Measurements from ENCODE around the gene RPA3.

DNA sequence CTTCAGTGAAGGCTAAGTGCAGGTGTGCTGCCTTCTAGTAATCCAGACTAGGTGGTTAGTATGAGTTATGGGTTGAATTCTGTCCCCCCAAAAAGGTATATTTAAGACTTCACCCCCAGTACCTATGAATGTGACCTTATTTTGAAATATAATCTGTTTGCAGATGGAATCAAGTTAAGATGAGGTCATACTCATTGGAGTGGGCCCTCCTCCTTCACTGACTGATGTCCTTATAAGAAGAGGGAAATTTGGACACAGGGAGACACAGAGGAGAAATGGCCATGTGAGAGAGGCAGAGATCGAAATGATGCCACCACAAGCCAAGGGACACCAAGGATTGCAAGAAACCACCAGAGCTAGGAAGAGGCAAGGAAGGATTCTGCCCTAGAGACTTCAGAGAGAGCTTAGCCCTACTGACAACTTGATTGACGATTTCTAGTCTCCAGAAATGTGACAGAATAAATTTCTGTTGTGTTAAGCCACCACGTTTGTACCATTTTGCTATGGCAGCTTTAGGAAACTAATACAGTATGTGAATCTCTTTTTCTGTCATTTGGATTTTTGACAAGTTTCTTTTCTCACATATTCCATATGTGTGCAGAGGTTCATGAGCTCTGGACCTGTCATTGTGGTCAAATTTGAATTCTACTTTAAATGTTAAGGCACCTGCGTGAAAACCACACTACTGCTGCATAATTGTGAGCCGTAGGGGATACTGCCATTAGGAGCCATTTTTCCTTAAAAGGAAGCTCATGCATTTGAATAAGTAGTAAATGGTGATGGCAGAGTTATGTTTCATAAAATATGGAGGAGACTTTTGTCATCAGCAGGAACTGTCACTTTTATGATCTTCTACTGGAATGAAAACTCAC is 2.6 kb upstream of the RPA3 start:
- TF ChIP-seq, protein P1, sequence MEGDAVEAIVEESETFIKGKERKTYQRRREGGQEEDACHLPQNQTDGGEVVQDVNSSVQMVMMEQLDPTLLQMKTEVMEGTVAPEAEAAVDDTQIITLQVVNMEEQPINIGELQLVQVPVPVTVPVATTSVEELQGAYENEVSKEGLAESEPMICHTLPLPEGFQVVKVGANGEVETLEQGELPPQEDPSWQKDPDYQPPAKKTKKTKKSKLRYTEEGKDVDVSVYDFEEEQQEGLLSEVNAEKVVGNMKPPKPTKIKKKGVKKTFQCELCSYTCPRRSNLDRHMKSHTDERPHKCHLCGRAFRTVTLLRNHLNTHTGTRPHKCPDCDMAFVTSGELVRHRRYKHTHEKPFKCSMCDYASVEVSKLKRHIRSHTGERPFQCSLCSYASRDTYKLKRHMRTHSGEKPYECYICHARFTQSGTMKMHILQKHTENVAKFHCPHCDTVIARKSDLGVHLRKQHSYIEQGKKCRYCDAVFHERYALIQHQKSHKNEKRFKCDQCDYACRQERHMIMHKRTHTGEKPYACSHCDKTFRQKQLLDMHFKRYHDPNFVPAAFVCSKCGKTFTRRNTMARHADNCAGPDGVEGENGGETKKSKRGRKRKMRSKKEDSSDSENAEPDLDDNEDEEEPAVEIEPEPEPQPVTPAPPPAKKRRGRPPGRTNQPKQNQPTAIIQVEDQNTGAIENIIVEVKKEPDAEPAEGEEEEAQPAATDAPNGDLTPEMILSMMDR (optimal IDR thresholded peaks at IDR 0.05 in 1 of 3, IDR thresholded peaks at IDR 0.05 in 1 of 3, conservative IDR thresholded peaks at IDR 0.05 in 1 of 3; ENCODE audit: extremely low read depth in 1 of 3, insufficient read depth in 2 of 3, low read length in 3 of 3) = no peak
- TF ChIP-seq EZH2 (IDR thresholded peaks at IDR 0.05; ENCODE audit: low read length) = no peak
